A204.1 (cell line): ENCODE data around the gene FBXO45.
"Not testable (repeated sequence)": the region's sequence is repeated elsewhere in the genome, so short reads cannot be mapped to it uniquely, and the experiment has no call there.

Source experiments
- FAIRE-seq: peaks from 2 replicates; lab custom pipeline; 2012; peaks lifted over from hg19 to GRCh38; lab: Jason Lieb, UNC

Gene FBXO45

DNA sequence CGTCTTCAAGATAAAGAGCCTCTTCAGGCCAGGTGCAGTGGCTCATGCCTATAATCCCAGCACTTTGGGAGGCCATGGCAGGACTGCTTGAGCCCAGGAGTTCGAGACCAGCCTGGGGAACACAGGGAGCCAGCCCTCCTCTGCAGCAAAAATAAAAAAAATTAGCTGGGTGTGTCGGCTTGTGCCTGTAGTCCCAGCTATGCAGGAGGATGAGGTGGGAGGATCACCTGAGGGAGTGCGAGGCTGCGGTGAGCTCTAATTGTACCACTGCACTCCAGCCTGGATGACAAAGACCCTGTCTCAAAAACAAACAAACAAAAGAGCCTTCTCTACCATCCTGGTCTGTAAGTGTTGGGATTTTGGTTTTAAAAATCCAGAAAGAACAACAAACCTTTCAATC is 11.2 kb upstream of the FBXO45 start:
- FAIRE-seq = no peak

DNA sequence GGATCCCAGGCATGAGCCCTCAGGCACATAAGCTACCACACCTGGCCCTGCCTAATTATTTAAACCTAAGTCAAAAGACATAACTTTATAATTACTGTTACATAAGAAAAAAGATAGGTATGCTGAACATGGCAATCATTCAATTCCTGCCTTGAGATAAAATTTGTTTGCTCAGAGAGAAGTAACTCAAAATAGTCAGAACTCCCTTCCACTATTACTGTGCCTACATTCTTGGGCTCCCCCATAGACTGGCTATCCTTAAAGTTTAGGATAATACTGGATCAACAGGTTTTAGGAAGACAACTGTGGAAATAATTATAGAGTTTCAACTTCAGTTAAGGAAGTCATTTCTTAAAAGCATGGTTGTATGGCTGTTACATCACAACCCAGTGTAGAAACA is 10.0 kb upstream of the FBXO45 start:
- FAIRE-seq = no peak

DNA sequence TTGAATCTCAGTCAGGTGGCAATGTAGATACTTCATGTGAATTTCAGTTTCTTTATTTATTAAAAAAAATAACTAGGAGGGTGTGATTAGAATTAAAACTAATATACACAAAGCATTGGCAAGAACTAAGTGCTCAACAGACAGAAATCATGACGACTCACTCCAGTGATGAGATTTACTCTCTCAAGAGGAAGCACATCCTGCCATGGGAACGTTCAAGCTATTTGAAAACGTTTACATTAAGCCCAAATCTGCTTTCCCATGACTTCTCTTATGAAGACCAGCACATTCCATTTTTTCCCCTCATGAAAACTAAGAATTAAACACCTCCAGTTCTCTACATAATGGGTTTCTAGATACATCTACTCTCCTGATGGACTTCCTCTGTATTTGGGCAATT is 8.6 kb upstream of the FBXO45 start:
- no peak for FAIRE-seq

DNA sequence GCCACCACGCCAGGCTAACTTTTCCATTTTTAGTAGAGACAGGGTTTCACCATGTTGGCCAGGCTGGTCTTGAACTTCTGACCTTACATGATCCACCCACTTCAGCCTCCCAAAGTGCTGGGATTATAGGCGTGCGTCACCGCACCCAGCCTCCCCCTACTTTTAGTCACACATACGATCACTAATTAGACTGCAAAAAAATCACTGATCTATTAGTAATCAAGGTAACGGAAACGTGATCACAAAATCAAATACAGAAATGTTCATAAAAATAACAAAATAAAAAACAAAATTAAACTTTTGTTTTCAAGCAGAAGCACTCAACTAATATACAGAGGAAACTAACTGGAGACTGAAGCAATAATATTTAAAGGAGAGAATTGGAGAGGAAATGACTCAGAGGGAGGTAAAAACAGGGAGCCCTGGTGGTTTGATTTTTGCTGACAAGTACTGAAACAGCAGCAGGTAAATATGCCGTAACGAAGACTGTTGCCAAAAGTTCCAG is 4.7 kb upstream of the FBXO45 start:
- FAIRE-seq = no peak

DNA sequence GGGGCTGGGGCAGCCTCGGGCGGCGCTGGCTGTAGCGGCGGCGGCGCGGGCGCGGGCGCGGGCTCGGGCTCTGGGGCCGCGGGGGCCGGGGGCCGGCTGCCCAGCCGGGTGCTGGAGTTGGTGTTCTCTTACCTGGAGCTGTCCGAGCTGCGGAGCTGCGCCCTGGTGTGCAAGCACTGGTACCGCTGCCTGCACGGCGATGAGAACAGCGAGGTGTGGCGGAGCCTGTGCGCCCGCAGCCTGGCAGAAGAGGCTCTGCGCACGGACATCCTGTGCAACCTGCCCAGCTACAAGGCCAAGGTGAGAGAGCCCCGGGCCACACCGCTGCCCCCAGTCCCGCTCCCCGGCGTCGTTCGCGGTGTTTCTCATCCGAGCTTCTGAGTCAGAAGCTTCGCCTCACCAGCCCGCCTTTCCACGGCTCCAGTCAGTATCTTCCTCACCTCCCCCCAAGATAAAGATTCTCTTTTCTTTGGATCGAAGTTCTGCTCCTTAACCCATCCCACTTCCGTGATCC is 600 bp downstream of the FBXO45 start:
- FAIRE-seq = no peak

DNA sequence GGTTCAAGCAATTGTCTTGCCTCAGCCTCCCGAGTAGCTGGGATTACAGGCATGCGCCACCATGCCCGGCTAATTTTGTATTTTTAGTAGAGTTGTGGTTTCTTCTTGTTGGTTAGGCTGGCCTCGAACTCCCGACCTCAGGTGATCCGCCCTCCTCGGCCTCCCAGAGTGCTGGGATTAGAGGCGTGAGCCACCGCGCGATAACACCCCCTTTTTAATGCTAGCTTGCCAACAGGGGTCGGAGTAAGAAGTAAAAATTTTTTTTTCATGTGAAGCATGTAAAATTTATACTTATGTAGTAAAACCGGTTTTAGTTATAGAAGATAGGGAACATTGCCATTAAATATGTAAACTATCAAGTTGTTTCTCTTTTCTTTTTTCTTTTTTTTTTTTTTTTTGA is 1.9 kb downstream of the FBXO45 start:
- not testable (repeated sequence) for FAIRE-seq

DNA sequence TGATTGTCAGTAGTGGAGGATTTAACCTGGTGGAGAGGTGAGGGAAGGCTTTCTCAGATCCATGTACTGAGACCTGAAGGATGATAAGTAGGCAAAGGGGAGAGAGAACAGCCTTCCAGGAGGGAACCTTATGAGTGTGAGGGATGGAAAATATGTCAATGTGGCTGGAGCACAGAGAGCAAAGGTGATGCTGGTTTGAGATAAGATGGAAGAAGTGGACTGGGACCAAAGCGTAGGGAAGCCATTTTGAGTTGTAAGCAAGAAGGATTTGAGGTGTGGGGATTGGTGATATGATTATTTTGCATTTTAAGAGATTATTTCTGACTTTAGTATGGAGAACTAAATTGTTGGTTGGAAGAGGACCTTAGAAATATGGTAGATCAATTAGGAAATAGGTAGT is 3.9 kb downstream of the FBXO45 start:
- FAIRE-seq = no peak

DNA sequence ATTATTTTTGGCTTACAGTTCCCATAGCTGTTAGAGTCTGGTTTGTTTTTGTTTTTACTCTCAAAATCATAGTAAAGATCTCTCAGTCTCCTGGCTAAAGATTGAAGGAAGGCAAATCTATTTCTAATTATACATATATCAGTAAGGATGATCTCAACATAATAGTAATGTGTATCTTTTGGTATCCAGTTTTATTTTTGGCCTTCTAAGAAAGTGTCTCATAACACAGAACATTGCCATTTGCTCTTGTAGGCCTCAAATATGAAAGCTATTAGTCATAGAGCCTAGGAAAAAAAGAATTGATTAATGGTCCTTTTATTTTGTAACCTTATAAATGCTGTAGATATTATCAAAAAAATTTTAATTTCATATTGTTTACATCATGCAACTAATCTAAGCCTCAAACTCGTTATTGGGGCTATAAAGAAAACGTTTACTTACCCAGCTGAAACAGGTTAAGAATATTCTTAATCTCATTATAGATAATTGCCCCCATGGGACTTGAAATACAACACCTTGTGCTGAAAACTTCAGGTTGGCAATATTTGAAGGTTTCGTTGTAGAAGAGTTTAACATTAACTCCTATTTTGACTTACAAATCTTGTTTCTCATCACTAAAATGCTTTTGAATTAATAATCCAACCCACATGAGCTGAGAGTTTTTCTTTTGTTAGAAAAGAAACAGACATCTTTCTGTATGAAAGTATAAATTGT is 16.7 kb downstream of the FBXO45 start:
- no peak for FAIRE-seq

DNA sequence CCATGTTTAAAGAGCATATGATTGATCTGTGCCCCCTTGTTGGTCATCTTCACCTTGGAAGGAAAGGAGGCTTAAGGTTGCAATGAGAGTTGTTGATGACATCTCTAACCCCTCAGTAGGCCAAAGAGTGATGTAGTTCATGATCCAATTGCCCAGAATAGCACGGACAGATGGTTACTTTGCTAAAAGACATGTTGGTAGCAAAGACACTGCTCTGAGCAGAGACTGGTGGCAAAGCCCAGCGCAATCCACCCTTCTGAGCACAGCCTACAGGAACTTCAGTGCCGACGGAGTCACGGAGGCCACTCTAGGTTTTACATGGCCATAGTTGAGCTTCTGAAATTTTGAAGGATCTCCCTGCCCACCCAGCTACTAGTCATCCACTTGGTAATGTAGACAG is 21.8 kb downstream of the FBXO45 start:
- FAIRE-seq = no peak

DNA sequence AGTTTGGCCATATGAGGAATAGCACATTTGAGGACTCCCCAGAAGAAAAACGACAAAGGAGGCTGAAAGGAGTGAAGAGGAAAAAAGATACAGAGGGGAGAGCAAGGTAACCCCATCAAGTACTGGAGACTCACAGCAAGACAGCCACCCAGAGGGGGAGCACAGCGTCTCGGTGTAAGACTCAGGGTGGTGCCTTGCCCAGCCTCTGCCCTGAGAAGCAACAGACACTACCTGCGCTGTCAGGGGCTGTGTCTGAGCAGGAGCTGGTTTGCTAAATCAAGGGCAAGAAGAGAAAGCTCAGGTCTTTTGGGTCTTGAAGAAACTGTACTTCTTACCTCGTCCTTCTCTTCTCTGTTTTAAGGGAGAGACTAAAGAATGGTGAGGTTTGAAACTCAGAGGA is 27.9 kb downstream of the FBXO45 start:
- no peak for FAIRE-seq

DNA sequence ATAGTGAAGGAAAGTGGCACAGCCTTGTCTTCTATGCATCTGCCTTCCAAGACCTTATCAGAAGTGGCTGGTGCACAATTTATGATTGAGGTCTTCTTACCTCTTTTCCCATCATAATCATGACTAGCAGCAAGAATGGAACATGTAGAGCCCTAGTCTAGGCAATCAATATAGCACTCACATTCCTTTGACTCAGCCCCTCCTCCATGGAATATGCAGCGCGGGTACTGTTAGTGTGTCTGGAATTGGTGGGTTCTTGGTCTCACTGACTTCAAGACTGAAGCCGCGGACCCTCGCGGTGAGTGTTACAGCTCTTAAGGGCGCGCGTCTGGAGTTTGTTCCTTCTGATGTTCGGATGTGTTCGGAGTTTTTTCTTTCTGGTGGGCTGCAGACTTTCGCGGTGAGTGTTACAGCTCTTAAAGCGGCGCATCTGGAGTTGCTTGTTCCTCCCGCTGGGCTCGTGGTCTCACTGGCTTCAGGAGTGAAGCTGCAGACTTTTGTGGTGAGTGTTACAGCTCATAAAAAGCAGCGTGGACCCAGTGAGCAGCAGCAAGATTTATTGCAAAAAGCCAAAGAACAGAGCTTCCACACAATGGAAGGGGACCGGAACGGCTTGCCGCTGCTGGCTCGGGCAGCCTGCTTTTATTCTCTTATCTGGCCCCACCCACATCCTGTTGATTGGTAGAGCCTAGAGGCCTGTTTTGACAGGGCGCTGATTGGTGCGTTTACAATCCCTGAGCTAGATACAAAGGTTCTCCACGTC is 29.7 kb downstream of the FBXO45 start:
- not testable (repeated sequence) for FAIRE-seq

DNA sequence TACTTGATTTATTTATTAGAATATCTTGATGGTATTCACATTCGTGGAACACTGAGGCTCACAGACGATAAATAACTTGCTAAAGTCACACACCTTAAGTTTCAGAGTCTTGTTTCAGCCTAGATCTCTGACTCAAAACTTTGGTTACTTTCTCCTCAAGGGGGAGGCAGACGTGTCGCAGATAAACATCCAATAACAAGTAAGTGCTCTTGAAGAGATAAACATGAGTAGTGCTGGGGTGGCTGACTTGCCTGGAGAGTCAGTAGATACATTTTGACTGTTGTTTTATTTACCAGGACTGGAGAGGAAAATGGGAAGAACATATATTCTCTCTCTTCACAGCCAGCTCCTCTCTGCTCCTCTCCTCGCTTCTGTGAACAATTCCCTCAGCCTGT is 31.3 kb downstream of the FBXO45 start:
- FAIRE-seq = no peak

DNA sequence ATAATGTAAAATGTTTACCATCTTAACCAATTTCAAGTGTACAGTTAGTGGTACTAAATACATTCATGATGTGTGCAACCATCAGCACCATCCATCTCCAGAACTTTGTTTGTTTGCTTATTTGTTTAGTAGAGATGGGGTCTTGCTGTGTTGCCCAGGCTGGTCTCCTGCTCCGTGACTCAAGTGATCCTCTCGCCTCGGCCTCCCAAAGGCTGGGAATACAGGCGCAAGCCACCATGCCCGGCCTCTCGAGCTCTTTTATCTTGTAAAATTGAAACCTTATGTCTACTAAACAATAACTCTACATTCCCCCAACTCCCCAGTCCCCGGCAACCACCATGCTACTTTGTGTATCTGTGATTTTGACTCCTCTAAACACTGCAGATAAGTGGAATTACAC is 31.9 kb downstream of the FBXO45 start:
- FAIRE-seq = no peak

DNA sequence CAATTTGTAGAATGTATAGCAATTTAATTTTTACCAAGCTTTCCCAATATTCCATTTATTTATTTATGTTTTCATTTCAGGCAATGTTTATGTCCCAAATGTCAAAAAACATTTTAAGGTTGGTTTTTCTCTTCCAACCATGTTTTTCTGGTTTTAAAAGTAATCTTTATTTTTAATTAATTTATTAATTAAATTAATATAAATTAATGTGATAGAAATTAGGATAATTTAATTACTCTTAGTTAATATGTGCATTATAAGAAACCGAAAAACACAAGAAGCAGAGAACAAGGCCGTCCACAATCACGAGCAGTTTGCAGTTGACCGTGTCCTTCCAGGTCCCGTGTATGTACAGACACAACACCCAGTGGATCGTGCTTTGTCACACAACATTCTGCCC is 34.2 kb downstream of the FBXO45 start:
- peak; percentile 6 for FAIRE-seq

DNA sequence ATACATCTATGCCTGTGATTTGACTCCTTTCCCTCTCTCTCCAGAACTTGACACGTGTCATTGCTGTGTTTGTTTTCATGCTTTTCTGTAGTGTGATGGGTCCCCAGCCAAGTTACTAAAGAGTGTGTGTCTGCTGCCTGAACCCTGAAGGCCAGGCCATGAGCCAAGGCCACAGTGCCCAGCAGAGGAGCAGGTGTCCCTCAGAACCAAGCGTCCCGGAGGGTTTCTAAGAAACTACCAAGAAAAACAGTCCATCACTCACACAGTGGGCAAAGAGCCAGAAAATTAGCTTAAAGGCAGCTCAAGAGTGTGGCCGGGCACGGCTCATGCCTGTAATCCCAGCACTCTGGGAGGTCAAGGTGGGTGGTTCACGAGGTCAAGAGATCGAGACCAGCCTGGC is 35.2 kb downstream of the FBXO45 start:
- no peak for FAIRE-seq

DNA sequence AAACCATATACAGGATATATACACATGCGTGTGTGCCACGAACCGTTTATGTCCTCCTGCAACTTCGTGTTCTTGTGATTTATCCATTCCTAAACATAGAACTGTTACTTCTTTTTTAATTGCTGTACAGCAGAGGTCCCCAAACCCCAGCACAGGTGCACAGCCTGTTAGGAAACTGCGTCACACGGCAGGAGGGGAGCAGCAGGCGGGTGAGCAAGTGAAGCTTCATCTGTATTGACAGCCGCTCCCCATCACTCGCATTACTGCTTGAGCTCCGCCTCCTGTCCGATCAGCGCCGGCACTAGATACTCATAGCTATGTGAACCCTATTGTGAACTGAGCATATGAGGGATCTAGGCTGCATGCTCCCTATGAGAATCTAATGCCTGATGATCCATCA is 36.1 kb downstream of the FBXO45 start:
- FAIRE-seq = no peak

DNA sequence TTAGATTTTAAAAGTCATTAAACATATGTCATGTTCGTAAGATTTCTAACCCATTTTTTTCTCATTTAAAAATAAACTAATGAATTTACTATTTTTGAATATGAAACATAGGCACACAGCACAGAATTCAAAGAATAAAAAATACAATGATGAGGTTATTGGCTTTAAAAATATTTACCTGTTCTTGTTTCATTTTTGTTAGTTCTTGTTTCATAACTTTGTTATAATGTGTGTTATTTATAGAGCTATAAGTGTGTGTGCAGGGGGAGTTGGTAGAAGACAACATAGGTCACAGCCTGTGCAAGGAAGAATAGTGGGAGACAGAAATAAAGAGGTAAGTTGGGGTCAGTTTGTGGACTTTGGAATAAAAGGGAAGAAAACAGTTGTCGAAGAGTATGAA is 40.2 kb downstream of the FBXO45 start:
- peak; percentile 32 for FAIRE-seq

DNA sequence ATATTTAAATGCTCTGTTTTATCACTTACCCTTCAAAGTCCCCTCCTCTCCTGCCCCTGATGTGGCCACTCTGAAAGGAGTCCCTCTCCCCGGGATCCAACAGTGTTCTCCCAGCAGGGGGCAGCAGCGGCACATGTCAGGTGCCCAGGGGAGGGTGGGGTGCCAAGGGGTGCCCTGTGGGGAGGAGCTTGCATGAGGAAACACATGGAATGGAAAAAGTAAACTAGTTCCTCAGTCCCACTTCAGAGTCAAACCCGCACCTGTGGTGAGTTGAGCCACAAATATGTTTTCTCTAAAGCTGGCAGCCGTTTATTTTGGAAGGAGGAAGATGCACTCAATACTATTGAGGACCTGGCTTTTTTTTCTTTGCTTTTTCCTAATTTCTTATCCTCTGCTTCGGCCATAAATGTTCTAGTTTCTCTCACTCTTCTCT is 40.9 kb downstream of the FBXO45 start:
- FAIRE-seq = no peak

DNA sequence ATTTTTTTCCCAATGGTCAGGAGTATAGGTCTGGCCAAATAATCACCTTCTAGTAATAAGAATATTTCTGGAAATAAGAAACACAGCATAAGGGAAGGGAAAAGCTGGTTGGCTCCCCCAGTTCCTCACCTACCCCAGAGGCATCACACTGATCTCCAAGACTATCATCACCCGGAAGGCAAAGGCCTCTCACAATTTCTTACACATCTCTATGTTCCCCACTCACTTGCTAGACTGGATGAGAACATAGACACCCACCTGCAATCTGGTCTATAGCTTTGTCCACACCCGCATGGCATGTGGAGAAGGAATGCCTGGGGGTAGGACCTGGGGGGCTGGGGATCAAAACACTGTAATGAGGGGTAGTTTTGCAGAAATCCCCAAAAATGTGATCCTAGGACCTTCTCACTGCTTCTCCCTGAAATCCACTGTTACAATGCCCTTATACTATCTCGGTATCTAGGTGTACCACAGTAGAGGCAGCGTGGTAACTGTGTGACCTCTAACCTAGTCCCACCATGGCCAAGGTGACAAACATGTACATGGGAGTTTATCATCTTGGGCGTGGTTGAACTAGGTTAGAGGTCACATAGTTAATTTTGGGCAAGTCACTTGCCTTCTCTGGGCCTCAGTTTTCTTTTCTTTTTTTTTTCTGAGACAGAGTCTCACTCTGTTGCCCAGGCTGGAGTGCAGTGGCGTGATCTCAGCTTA is 41.5 kb downstream of the FBXO45 start:
- FAIRE-seq = no peak

DNA sequence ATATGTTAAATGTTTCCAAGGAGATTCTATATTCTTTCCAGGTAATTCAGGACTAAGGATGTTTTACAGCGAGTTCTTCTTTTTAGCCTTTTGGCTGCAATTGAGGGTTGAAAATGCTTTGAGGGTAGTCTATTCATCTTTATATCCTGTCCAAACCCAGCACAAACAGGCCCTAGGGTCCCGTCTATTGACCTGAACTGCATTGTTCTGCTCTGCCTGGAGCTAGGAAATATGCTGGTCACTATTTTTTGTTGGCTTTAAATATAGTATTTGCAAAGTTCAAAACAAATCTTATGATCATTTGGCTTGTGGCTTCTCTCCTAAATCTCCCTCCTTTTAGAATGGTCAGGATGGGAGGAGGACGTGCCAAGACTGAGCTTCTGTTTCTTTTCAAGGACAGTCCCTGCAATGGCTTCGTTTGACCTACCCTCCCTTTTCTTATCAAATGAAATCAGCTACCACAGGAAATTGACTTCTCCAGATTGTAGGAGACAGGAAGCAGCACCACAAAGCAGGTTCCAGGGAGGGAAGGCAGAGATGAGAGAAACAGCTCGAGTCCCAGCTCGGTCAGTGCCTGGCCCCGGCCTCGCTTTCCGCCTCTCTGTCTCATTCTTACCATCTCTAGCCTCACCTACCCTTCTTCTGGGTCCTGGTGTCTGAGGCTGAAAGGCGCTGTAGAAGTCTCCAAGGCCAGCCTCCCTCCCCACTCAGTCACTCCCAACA is 43.5 kb downstream of the FBXO45 start:
- no peak for FAIRE-seq

DNA sequence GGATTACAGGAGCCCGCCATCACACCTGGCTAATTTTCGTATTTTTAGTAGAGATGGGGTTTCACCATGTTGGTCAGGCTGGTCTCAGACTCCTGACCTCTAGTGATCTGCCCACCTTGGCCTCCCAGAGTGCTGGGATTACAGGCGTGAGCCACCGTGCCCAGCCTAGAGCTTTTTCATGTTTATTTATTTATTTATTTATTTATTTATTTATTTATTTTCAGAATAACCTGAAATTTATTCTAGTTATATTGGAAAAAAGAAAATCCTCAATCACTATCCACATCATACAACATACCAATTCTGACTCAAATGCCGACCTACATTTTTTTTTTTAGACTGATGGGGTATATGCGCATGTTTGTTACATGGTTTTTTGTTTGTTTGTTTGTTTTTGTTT is 46.8 kb downstream of the FBXO45 start:
- not testable (repeated sequence) for FAIRE-seq

DNA sequence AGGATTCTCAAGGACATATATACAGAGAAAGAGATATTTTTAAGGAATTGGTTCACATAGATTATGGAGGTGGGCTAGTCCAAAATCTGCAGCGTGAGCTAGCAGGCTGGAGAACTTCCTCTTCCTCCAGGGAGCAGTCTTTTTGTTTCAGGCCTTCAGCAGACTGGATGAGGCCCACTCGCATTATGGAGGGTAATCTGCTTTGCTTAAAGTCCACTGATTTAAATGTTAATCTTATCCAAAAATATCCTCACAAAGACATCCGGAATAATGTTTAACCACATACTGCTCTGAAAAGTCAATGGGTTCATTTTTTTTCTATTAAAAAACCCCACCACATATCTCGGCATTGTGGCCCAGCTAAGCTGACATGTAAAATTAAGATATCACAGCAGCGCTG is 48.8 kb downstream of the FBXO45 start:
- no peak for FAIRE-seq
